Posterior cingulate gyrus (tissue), 11 donors: ENCODE data around the gene FHAD1.
A peak's percentile ranks its signal among the peaks of the same experiment; 100 is the strongest.
"Not testable (repeated sequence)": the region's sequence is repeated elsewhere in the genome, so short reads cannot be mapped to it uniquely, and the experiment has no call there.

Experiments
- DNase-seq, 10 donors: peaks; one replicate each; pipeline versions ENCODE4 v3.0.0 to v3.0.0-alpha.2; 2020 to 2021; ENCODE audit warnings: mixed read lengths in 3 of 10
- intact Hi-C: fragments of 100-400 bp; cut with DNase I; formaldehyde crosslinking; loops from one replicate; pipeline ENCODE4 v1.15.1; 2023

FHAD1 gene

GRCh38 chr1:15423355-15424077 lies 176.5 kb downstream of the FHAD1 start:
- intact Hi-C loops, result no loop called here
- DNase-seq, result peak in 1 of 10 donors; percentile 41

GRCh38 chr1:15424146-15424667 lies 177.2 kb downstream of the FHAD1 start:
- intact Hi-C loops, result no loop called here
- DNase-seq, result peak in 1 of 10 donors; percentile 38

GRCh38 chr1:15424981-15425380 lies 178.0 kb downstream of the FHAD1 start:
- intact Hi-C loops, result no loop called here
- DNase-seq, result no peak

GRCh38 chr1:15425521-15425920 lies 178.5 kb downstream of the FHAD1 start:
- intact Hi-C loops, result no loop called here
- no peak for DNase-seq

- no peak for DNase-seq
Observed at GRCh38 chr1:15425958-15426357, 178.9 kb downstream of the FHAD1 start.

GRCh38 chr1:15426492-15427279 lies 179.7 kb downstream of the FHAD1 start:
- intact Hi-C loops, result no loop called here
- peak in 4 of 10 donors; percentile 56 to 93 (median 90) for DNase-seq

More at GRCh38 chr1:15425958-15426357, 178.9 kb downstream of the FHAD1 start:
- intact Hi-C loops, result no loop called here

GRCh38 chr1:15427280-15427666 lies 180.2 kb downstream of the FHAD1 start:
- DNase-seq, result no peak
- intact Hi-C loops, result no loop called here

GRCh38 chr1:15428252-15428651 lies 181.2 kb downstream of the FHAD1 start:
- DNase-seq, intact Hi-C loops: not testable (repeated sequence)

- intact Hi-C loops, result no loop called here
- DNase-seq, result peak in 2 of 10 donors; percentile 53 to 76
Observed at GRCh38 chr1:15428815-15429435, 181.9 kb downstream of the FHAD1 start.

GRCh38 chr1:15429701-15430149 lies 182.7 kb downstream of the FHAD1 start:
- DNase-seq, result peak in 1 of 10 donors; percentile 70
- intact Hi-C loops, result loop anchor here (10.0 kb wide), 1 partner anchor 275 kb away; the partner anchor contains the start of gene TMEM51

GRCh38 chr1:15430787-15431570 lies 184.0 kb downstream of the FHAD1 start:
- peak; percentile 54 to 97 (median 83) for DNase-seq
- intact Hi-C loops, result loop anchor here (1.0 to 10.0 kb wide), 2 partner anchors 108 to 276 kb away; partner anchors contain the start of gene TMEM51

- DNase-seq, result no peak
- intact Hi-C loops, result loop anchor here (1.0 to 10.0 kb wide), 2 partner anchors 108 to 277 kb away; partner anchors contain the start of gene TMEM51
Observed at GRCh38 chr1:15431571-15431948, 184.5 kb downstream of the FHAD1 start.

- peak in 2 of 10 donors; percentile 43 to 59 for DNase-seq
- intact Hi-C loops, result loop anchor here (10.0 kb wide), 1 partner anchor 278 kb away; the partner anchor contains the start of gene TMEM51
Observed at GRCh38 chr1:15432324-15432723, 185.3 kb downstream of the FHAD1 start.

- intact Hi-C loops, result loop anchor here (10.0 kb wide), 1 partner anchor 279 kb away; the partner anchor contains the start of gene TMEM51
- peak in 1 of 10 donors; percentile 7 for DNase-seq
Observed at GRCh38 chr1:15433471-15433870, 186.4 kb downstream of the FHAD1 start.

- DNase-seq, result not testable (repeated sequence)
- intact Hi-C loops, result loop anchor here (10.0 kb wide), 1 partner anchor 280 kb away; the partner anchor contains the start of gene TMEM51
Observed at GRCh38 chr1:15434739-15435138, 187.7 kb downstream of the FHAD1 start.

GRCh38 chr1:15435239-15436077 lies 188.4 kb downstream of the FHAD1 start:
- DNase-seq, result peak in 1 of 10 donors; percentile 16
- intact Hi-C loops, result loop anchor here (10.0 kb wide), 1 partner anchor 281 kb away; the partner anchor contains the start of gene TMEM51

GRCh38 chr1:15436881-15437442 lies 189.9 kb downstream of the FHAD1 start:
- DNase-seq, result peak in 2 of 10 donors; percentile 20 to 53
- intact Hi-C loops, result loop anchor here (10.0 kb wide), 1 partner anchor 282 kb away; the partner anchor contains the start of gene TMEM51

- DNase-seq, result peak in 1 of 10 donors; percentile 59
- intact Hi-C loops, result loop anchor here (10.0 kb wide), 1 partner anchor 285 kb away; the partner anchor contains the start of gene TMEM51
Observed at GRCh38 chr1:15439325-15439724, 192.3 kb downstream of the FHAD1 start.
